HG03196 (cell line): ENCODE measurements around the gene CUL1.

Source experiments
- ATAC-seq: cut with Tn5 transposase; IDR thresholded peaks from one replicate; pipeline ENCODE4 v1.9.1; 2021; ENCODE audit not compliant: unreplicated experiment

The CUL1 gene

DNA sequence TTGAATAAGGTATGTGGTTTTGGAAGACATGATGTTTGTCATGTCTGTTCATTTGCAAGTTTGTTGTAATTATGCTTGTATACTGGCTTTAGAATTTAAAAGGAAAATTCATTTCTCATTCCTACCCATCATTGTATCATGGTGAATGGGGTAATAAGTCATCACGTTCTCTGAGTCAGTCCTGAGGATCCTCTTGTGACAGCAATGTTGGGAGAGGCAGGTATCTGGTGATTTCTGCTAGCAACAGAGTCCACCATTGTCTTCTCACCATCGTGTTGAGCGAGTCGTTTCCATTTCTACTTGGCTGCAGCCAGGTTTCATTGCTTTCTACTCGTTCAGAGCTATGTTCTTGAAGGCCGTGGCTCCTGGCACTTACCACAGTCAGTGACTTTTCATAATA, 16.3 kb downstream of the CUL1 start:
- ATAC-seq = no peak

DNA sequence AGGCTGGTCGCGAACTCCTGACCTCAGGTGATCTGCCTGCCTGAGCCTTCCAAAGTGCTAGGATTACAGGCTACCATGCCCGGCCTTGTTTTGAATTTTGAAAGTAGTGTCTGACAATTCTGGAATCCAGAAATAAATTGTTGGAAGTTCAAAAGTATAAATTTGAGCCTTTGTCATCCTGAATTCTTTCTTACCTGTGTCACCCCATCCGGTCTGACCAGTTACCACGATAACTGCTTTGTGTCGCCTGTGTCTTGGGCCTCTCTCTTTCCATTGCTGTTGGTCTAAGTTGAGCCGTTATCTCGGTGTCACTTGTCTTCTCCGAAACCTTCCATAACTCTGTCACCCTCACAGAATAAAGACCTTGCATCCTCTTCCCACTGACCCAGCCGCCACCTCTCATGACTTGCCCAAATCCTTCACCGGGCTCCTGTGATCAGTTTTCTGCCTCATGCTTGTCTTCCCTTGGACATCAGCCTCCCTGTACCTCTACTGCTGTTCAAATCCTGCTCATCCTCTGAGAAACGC, 18.6 kb downstream of the CUL1 start:
- ATAC-seq = no peak

DNA sequence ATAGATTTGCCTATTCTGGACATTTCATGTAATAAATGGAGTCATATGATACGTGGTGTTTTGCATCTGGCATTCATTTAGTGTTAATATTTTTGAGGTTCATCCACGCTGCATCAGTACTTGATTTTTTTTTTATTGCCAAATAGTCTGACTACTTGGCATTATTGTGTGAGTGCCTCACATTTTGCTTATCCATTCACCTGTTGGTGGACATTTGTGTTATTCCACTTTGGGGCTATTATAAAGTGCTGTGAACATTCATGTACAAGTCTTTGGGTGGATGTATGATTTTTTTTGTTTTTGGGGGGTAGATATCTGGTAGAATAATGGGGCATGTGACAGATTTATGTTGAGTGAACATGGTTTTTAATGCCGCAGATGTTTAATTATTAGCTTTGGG, 19.7 kb downstream of the CUL1 start:
- ATAC-seq = no peak

DNA sequence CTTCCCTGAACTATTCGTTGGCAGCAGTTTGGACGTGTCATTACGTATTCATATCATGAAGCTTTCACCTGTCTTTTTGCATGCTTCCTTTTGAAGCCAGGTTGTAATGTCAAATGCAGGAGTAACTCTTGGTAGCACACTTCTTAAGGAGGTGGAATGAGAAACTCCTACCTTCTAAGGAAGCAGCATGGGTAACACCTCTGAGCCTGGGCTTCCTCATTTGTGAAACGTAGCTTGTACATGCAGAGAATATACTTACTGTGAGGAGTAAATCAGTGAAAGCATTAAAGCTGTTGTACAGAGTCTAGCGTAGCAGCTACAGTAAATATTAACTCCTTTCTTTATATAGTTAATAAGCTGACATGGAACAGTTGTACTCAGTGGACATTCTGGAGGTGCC, 21.1 kb downstream of the CUL1 start:
- no peak for ATAC-seq

DNA sequence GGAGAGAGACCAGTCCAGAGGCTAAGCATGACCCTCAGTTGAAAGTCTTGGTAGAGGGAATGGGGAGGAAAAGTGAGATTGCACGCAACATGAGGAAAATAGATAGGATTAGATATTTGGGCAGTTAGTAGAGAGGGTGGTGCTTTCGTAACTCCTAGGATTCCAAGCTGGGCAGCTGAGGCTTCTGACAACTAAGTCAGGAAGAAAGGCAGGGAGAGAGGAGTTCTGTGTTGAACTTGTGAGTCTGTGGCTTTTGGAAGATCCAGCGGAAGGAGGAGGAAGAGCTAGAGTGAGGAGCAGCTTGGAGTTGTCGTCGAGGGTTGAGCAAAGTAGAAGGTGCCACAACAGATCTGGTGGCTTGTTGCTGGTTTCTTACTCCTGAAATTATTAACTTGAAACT, 21.8 kb downstream of the CUL1 start:
- no peak for ATAC-seq

DNA sequence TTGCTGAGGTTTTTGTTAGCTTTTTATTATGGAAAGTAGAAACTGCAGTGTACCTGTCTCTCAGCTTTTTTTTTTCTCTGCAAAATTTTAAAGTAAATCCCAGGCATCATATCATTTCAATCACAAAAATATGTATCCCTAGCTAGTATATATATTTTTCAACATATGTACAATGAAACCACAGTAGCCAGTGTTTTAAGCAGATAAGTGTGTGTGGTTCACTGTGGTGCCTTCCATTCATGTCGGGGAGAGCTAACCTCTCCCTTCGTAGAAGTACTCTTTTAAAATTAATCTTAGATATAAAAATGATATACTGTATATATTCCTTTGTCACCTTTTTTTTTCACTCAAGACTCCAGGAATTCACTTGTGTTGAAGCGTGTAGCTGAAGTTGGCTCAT, 22.7 kb downstream of the CUL1 start:
- ATAC-seq = no peak

DNA sequence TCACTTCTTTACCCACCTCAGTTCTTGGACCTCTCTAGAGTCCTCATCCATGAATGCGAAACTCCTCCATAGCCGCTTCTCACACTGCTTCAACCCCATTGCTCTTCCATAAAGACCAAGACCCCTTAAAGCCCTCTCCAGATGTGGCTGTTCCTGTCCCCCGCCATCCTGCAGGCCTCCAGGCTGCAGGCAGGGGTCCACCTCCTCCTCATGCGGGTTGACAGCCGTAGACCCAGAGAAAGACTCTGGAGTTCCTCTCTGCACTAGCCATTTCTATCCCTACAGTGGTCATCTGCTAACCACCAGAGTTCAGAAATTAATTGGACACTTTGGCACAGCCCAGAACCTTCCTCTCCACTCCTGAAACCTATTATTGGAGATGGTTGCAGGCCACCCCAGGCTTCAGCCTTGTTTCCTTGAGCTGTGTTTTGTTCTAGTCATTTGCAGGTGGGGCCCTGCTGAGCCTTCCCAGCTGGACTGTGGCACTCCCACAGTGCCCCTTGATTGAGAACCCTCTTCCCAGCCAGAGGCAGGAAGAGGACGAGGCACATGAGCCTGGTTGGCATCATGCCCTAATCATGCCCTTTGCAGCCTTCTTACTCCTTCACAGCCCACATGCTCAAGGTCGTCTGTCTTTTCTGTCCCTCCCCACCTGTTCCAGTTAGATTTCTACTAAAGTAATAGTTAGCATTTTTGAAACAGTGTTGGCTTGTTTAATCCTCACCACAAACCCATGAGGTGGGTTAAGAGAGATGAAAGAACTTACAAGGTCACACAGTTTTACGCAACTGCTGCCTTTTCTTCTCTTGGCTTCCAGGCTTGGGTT, 23.9 kb downstream of the CUL1 start:
- ATAC-seq = no peak

DNA sequence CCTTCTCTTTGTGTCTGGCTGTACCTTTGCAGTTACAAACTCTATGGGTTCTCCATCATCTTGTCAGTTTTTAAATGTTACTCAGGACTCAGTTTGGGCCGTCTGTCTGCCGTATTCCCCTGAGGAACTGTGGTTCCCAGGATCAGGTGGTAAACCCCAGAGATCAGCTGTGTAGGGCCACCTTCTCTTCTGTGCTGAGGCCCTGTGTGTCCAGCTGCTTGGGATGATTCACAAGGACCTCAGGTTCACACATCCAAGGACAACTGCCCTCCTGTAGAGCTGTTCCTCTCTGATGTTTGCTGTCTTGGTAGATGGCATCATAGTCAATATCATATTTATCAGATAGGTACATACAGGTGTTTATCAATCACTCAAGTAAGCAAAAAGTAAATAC, 24.5 kb downstream of the CUL1 start:
- no peak for ATAC-seq

DNA sequence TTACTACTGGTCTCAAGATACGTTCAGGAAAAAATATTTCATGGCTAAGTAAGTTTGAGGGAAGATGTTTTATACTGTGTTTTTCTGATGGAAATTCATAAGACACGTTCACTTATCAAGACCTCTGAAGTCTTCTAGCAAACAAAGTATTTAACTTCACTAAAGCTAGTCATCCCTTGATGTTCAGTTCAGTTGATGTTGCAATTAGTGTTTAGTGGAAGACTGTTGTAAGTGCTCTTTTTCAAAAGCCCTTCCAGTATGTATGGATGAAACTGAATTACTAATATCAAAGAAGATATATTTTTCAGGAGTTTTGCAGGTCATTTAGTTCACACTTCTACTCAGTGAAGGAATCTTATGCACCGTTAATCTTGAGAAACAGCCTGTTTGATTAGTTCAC, 25.1 kb downstream of the CUL1 start:
- ATAC-seq = no peak

DNA sequence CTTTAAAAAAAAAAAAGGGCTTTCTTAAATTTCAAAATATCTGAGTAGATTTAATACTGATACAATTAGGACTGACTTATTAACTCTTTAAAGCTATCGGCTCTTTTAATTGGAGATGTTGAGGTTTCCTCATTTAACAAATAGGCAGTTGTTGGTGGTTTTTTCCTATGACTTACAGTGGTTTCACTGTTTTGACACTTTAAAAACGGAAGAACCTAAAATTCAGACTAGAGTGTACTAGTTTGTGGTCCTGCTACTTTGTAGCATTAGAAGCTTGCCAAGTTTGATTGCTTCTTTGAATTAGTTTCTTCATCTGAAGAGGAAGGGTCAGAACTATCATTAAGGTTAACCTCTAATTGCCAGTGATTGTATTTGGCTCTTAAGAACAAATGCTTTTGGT, 27.7 kb downstream of the CUL1 start:
- ATAC-seq = no peak

DNA sequence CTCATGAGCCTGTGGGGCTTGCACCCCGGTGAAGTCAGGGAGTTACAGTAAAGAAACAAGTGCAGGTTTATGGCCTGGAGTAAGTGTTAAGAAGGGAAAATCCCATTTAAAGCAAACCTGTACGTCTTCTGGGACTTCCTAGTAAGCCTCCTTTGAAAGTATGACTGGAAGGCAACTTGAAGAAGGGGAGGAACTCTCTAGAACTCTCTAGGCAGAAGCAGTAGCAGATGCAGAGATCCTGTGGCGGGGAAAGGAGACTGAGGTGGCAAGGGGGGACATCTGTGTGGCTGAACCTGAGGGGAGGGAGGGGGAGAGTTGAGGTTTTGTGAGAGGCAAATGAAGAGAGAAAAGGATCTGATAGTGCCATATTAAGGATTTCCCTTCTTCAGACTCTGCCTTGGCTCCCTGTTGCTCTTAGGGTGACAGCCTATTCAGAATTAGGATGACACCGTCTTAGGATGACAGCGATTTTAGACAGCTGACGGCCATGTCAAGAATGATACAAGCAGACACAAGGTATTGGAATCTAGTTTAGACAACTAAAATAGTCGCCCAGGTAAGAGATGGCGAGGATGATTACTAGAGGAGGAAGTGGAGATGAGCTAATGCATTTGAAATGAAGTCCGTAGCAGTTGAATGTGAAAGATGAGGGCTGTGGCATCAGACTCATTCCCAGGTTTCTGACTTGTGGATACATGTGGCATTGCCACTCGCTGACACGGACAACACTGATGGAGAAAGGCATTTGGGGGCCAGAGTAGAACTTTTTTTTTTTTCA, 29.0 kb downstream of the CUL1 start:
- no peak for ATAC-seq

DNA sequence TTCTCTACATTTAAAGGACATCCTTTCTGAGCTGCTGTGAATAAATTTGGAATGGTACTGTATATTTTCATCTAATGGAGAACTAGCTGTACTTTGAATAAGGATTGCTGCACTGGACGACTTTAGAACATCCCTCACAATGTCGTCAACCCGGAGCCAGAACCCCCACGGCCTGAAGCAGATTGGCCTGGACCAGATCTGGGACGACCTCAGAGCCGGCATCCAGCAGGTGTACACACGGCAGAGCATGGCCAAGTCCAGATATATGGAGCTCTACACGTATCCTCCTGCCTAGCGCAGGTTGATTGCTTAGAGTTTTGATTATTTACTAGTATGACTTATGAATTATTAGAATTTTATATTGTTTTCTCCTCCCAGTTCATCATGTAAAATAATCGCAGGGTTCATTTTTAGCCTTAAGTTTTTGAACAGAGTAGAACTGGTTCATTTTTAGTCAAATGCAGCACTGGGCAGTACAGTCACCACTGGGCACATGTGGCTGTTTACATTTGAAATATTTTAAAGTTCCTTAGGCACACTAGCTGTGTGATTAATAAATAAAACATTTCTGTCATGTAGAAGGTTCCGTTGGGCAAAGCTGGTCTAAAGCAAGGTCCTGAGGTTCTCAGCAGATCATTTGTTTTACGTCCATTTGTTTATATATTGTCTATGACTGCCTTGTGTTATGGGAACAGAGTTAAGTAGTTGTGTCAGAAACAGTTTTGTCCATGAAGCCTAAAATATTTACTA, 31.5 kb downstream of the CUL1 start:
- ATAC-seq = no peak

DNA sequence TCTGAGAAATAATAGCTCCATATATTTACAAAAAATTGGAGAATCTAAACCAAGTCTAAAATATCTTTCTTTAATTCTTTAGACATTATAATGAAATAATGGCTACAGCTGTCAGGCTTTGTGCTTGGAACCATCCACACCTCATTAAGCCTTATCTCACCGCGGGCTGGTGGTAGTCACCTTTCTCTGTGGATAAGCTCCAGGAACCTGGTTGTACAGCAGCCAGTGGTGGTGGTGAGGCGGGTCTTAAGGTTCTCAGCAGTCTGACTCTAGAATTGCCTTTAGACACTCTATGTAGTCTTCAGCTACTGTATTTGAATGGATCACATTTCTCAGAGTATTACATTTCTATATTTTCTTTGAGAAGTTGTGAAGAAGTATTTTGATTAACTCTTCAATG, 34.2 kb downstream of the CUL1 start:
- no peak for ATAC-seq

DNA sequence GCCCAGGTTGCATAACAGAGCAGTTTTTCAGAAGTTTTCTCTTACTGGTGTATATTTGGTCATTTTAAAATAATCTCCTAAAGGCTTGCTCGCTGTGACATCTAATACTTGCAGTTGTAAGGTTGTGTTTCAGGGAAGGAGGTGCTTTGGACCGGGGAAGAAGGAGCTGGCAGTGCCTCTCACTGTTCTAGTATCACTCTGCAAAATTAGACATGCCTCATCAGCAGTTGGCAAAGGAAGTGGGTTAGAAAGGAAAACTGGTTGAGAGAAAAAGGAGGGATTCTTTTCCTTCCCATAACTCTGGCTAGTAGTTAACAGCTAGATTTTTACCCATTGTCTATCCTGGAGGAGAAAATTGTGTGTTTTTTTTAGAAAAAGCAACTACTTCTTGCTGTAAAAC, 34.8 kb downstream of the CUL1 start:
- ATAC-seq = no peak

DNA sequence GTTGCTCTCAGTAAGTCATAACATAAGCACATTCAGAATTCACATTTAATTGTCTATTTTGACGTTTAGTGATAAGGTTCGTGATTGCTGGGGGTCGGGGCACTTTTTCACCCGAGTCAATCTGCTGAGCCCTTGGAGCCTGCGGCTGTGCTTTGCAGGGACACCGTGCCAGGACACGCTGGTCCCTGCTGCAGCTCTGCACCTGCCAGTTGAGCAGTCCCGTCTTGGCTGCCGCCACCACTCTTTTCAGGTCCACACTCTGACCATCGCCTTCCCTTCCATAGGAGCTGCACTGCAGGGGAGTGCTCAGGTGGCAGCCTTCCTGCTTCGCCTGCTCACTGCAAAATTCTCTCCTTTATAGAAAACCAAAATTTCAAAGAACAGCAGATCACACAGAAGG, 36.4 kb downstream of the CUL1 start:
- ATAC-seq = no peak

DNA sequence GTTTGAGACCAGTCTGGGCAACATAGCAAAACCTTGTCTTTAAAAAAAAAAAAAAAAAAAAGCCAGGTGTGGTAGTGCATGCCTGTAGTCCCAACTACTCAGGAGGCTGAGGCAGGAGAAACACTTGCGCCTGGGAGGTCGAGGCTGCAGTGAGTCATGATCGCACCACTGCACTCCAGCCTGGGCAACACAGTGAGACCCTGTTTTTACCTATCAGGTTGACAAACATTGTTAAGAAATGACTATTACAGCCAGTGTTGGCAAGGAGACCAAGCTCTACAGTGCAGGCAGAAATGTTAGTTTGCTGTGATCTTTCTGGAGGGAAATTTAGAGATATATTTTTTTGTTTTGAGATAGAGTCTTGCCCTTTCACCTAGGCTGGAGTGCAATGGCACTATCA, 37.3 kb downstream of the CUL1 start:
- ATAC-seq = no peak

DNA sequence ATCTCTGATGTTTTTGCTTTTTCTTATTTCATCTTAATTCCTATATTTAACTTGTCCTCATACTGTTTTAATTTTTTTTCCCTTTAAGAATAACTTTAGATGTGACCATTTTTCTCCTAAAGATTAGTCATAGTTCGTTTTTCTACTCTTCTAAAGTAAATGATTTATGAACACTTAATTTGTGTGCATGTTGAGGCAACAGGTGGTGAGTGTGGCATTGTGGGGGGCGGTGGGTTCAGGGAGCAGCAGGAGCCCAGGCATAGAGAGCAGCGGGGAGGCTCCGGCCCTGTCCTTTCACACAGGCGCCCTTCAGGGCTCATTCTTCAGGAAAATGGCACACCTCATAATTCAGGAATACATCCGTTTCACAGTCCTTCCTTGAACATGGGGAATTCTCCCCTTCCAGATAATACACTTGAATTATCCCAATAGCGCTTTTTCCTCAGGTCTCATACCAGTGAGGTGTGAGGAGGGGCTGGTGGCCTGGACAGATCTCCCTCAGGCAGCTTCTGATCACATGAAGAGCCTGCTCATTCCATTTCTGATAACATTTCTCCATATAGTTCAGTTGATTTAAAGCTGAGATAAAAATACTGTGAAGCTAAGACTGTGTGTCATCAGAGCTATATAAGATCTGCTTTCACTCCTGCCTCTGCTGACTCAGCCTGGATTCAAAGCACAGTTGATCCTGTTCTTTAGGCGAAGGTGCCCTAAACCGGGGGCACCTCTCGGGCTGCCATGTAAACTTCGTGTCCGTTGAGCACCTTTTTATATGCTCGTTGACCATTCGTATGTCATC, 40.2 kb downstream of the CUL1 start:
- no peak for ATAC-seq

DNA sequence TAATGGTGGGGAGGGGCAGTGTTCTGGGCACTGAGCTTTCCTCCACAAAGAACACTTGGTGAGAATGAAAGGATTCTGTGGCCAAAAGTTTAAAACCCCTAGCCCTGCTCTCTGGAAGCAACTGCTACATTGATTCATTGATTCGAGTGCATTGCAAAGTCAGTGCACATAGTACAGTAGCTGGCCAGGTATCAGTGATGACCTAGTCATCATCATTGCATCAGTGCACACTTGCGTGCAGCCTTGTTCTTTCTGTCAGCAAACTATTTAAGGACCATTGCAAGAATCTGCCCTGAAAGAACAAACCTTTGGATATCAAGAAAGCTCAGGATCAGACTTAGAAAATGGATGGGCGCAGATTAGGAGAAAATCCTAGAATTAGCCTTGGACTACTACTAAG, 47.4 kb downstream of the CUL1 start:
- no peak for ATAC-seq

DNA sequence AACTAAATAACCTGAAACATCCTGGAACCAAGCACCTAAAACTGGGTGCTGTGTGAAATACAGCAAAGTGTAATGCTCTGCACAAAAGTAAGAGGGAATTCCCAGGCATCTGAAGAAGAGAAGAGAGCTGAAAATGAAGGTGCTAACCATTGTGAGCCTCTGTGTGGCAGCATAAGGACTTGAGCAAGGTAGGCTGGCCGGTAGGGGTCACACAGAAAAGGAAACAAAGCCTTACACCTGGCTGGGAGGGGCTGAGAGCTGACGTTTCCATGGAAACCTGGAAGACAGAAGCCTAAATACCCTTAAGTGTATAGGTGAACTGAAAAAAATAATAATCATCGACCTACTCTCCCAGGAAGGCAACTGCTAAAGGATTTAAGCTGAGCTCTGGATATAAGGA, 48.6 kb downstream of the CUL1 start:
- ATAC-seq = no peak

DNA sequence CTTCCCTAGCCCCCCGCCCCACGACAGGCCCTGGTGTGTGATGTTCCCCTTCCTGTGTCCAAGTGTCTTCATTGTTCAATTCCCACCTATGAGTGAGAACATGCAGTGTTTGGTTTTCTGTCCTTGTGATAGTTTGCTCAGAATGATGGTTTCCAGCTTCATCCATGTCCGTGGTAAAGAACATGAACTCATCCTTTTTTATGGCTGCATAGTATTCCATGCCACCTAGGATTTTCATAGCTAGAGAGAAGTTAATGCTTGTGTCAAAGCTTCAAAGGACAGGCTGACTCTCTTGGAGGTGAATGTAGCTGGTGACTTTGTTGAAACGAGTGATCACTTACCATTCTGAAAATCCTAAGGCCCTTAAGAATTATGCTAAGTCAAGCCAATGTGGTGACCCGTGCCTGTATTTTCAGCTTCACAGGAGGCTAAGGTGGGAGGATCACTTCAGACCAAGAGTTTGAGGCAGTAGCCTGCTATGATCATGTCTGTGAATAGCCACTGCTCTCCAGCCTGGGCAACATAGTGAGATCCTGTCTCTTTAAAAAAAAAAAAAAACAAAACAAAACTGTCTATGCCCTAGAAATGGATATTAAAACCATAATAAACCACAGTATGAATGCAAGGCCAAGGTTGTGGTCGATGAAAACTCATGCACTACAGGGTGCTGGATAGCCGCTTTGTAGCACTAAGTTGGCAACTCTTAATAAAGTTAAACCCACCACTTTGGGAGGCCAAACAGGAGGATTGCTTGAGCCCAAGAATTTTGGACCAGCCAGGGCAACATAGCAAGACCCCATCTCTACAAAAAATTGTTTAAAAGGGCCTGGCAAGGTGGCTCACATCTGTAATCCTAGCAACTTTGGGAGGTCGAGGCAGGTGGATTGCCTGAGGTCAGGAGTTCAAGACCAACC, 52.0 kb downstream of the CUL1 start:
- no peak for ATAC-seq
